Panc1 (cell line): ENCODE results near the gene LYZ. TPM values are rescaled to one million over a fixed set of nuclear protein-coding genes. Genes with fewer than 3 reads are reported as not detected.

ENCODE experiments used
- ATAC-seq: fragments of 200-7000 bp; cut with Tn5 transposase; 2 replicates; pipeline ENCODE4 v1.9.1; 2020; ENCODE audit warnings: mild to moderate bottlenecking, moderate library complexity
- BruUV-seq: library from RNA; stranded (reverse); fragments of 400-500 nt; replicated peaks from 2 replicates; lab custom pipeline; 2021; lab: Mats Ljungman, UMichigan
- CTCF ChIA-PET: fragments of 300-600 bp; sonication (Branson Sonifier 250); formaldehyde crosslinking; loops from one replicate; lab custom pipeline; 2022; ENCODE audit warnings: antibody characterized with exemption; lab: Charles Lee
- POLR2A ChIA-PET: fragments of 300-600 bp; sonication (Branson Sonifier 250); formaldehyde crosslinking; loops from one replicate; lab custom pipeline; 2022; ENCODE audit warnings: antibody characterized with exemption; lab: Charles Lee
- DNase-seq: peaks from one replicate; pipeline ENCODE4 v3.0.0-alpha.2; 2010; ENCODE audit warnings: low read depth, low spot score
- H3K27ac ChIP-seq: 2 replicates; pipeline ENCODE4 v1.5.1; 2011; ENCODE audit warnings: mild to moderate bottlenecking, low read length, inconsistent platforms
- H3K27me3 ChIP-seq: fragments of 200-500 bp; sonication (Bioruptor generic); 2 replicates; pipeline ENCODE4 v1.6.0; 2014; ENCODE audit warnings: low read length, inconsistent platforms; ENCODE audit not compliant: control insufficient read depth, insufficient read depth
- H3K36me3 ChIP-seq: fragments of 200-500 bp; sonication (Bioruptor generic); 2 replicates; pipeline ENCODE4 v1.5.1; 2014; ENCODE audit warnings: inconsistent platforms, mild to moderate bottlenecking, low read length, moderate library complexity; ENCODE audit not compliant: control insufficient read depth, insufficient read depth
- H3K4me1 ChIP-seq: 2 replicates; pipeline ENCODE4 v1.5.1; 2011; ENCODE audit warnings: inconsistent platforms, mild to moderate bottlenecking, low read length, moderate library complexity; ENCODE audit not compliant: control insufficient read depth, insufficient read depth
- H3K4me3 ChIP-seq, 2 experiments: 2 replicates each; pipeline ENCODE4 v1.5.1; 2011 to 2012; ENCODE audit warnings: low read depth in 2 of 2, low read length in 2 of 2, mild to moderate bottlenecking in 2 of 2, inconsistent platforms in 1 of 2, moderate library complexity in 1 of 2
- H3K9me3 ChIP-seq: fragments of 200-500 bp; sonication (Bioruptor generic); 2 replicates; pipeline ENCODE4 v1.5.1; 2014; ENCODE audit warnings: low read depth, mild to moderate bottlenecking, inconsistent platforms, low read length, moderate library complexity; ENCODE audit not compliant: control insufficient read depth, insufficient read depth
- CTCF ChIP-seq: fragments of 450-650 bp; IDR thresholded peaks from 2 replicates; pipeline ENCODE4 v1.5.1; 2017; ENCODE audit warnings: mild to moderate bottlenecking
- POLR2AphosphoS5 ChIP-seq: IDR thresholded peaks from 2 replicates; pipeline ENCODE4 v1.6.1; 2012; ENCODE audit warnings: mild to moderate bottlenecking, low read depth, low read length, moderate library complexity
- SIN3A ChIP-seq: IDR thresholded peaks from 2 replicates; pipeline ENCODE4 v1.6.1; 2012; ENCODE audit warnings: low read depth, mild to moderate bottlenecking, low read length, moderate library complexity, borderline replicate concordance; ENCODE audit not compliant: insufficient read depth
- TCF7L2 ChIP-seq: IDR thresholded peaks from 2 replicates; pipeline ENCODE4 v1.6.1; 2011; ENCODE audit warnings: mild to moderate bottlenecking, low read depth, low read length, inconsistent platforms
- in situ Hi-C: cut with HindIII; loops from 2 replicates; pipeline ENCODE4 v1.10.0; 2016; ENCODE audit warnings: low sequenced_read_pairs, low pct_unique_long_range_greater_than_20kb
- intact Hi-C: fragments of 100-400 bp; cut with micrococcal nuclease; formaldehyde crosslinking; loops from one replicate; pipeline ENCODE4 v1.10.0; 2022; ENCODE audit not compliant: unreplicated experiment
- total RNA-seq: library from RNA; stranded (reverse); gene quantifications from one replicate; pipeline ENCODE4 v1.2.1, GENCODE V29; 2021; ENCODE audit not compliant: unreplicated experiment
- TF ChIP-seq, protein P1 (sequence below), 2 experiments: IDR thresholded peaks; 2 replicates each; pipeline ENCODE4 v1.6.1; 2011 to 2012; ENCODE audit warnings: low read depth in 2 of 2, control low read depth in 1 of 2, low read length in 1 of 2, mild to moderate bottlenecking in 1 of 2, moderate library complexity in 1 of 2; ENCODE audit not compliant: insufficient read depth in 1 of 2

LYZ gene
- total RNA-seq, 1 experiment from 2014 or later: 1.1 TPM

GRCh38 chr12:69339999-69340398 is 8.2 kb upstream of the LYZ start:
- Histone ChIP-seq H3K4me1 (no peaks in the 10 kb centered on the region), H3K27ac (no peak overlapping the region), H3K4me3 (no peak overlapping the region), H3K27me3 (no peaks in the 10 kb centered on the region; the same call in 1 of the 2 replicates), H3K9me3 (no peaks in the 10 kb centered on the region), H3K36me3 (no peaks in the 10 kb centered on the region; the same call in 1 of the 2 replicates)
- TF ChIP-seq, protein P1, sequence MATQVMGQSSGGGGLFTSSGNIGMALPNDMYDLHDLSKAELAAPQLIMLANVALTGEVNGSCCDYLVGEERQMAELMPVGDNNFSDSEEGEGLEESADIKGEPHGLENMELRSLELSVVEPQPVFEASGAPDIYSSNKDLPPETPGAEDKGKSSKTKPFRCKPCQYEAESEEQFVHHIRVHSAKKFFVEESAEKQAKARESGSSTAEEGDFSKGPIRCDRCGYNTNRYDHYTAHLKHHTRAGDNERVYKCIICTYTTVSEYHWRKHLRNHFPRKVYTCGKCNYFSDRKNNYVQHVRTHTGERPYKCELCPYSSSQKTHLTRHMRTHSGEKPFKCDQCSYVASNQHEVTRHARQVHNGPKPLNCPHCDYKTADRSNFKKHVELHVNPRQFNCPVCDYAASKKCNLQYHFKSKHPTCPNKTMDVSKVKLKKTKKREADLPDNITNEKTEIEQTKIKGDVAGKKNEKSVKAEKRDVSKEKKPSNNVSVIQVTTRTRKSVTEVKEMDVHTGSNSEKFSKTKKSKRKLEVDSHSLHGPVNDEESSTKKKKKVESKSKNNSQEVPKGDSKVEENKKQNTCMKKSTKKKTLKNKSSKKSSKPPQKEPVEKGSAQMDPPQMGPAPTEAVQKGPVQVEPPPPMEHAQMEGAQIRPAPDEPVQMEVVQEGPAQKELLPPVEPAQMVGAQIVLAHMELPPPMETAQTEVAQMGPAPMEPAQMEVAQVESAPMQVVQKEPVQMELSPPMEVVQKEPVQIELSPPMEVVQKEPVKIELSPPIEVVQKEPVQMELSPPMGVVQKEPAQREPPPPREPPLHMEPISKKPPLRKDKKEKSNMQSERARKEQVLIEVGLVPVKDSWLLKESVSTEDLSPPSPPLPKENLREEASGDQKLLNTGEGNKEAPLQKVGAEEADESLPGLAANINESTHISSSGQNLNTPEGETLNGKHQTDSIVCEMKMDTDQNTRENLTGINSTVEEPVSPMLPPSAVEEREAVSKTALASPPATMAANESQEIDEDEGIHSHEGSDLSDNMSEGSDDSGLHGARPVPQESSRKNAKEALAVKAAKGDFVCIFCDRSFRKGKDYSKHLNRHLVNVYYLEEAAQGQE (IDR thresholded peaks at IDR 0.05; ENCODE audit: insufficient read depth in 1 of 2, low read depth in 2 of 2, low read length in 1 of 2): no peak
- TF ChIP-seq TCF7L2 (no peak), SIN3A (no peak), POLR2AphosphoS5 (no peak), CTCF (no peak)
- ChIA-PET CTCF (interaction anchor here (0.6 kb wide), 1 partner anchor 17 kb away, joined by 4 read pairs; no protein-coding TSS in a partner anchor), POLR2A (no interaction called here)
- intact Hi-C loops: no loop called here
- no peak for ATAC-seq
- no peak for DNase-seq
- BruUV-seq: no TSS peak
- in situ Hi-C loops: no loop called here

DNA sequence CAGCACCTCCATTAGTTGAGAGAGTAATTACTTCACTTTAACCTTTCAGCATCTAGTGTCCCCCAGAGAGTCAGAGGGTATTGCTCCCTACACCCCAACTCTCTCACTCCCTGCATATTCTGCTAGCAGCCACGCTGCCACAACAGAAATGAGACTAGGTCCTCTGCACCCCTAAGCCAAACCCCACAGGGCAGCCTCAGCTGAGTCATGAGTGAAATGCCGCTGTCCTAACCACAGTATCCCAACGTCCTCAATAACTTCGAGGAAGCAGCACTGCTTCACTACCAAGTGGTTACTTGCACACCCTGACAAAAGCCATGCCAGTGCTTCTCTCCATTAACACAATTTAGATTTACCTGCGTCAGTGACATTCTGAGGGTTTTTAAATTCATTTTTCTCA is 6.9 kb upstream of the LYZ start:
- TF ChIP-seq POLR2AphosphoS5: no peak
- no peaks in the 10 kb centered on the region for H3K9me3 ChIP-seq
- BruUV-seq: no TSS peak
- no peaks in the 10 kb centered on the region; the same call in 1 of the 2 replicates for H3K27me3 ChIP-seq
- no peaks in the 10 kb centered on the region; the same call in 1 of the 2 replicates for H3K36me3 ChIP-seq
- in situ Hi-C loops (no loop called here), intact Hi-C loops (no loop called here)
- H3K27ac ChIP-seq: no peak overlapping the region
- no peak overlapping the region for H3K4me3 ChIP-seq
- POLR2A ChIA-PET: interaction anchor here (0.6 kb wide), 1 partner anchor 157 kb away, joined by 7 read pairs; no protein-coding TSS in a partner anchor
- H3K4me1 ChIP-seq: no peaks in the 10 kb centered on the region
- DNase-seq (no peak), ATAC-seq (peak; percentile 42; the same call in 1 of the 2 replicates)
- CTCF ChIA-PET: interaction anchor here (0.5 kb wide), 1 partner anchor 16 kb away, joined by 11 read pairs; no protein-coding TSS in a partner anchor

- ChIA-PET CTCF (no interaction called here), POLR2A (no interaction called here)
- BruUV-seq: no TSS peak
- Histone ChIP-seq H3K4me1 (no peaks in the 10 kb centered on the region), H3K27me3 (no peaks in the 10 kb centered on the region; the same call in 1 of the 2 replicates), H3K4me3 (no peak overlapping the region), H3K36me3 (no peaks in the 10 kb centered on the region), H3K9me3 (no peaks in the 10 kb centered on the region), H3K27ac (no peak overlapping the region)
- ATAC-seq: no peak
- no peak for DNase-seq
- intact Hi-C loops (no loop called here), in situ Hi-C loops (no loop called here)
- TF ChIP-seq SIN3A (no peak), TCF7L2 (no peak), CTCF (no peak), POLR2AphosphoS5 (no peak)
- TF ChIP-seq, protein P1 (IDR thresholded peaks at IDR 0.05; ENCODE audit: insufficient read depth in 1 of 2, low read depth in 2 of 2, low read length in 1 of 2): no peak
Measured at GRCh38 chr12:69342421-69342820, 5.8 kb upstream of the LYZ start.
